Hepatic stellate cell (primary cell): ENCODE measurements around the gene DUSP19.
"Not testable (repeated sequence)": the region's sequence is repeated elsewhere in the genome, so short reads cannot be mapped to it uniquely, and the experiment has no call there.

ENCODE experiments used
- DNase-seq: peaks from one replicate; pipeline ENCODE4 v3.0.0; 2011; ENCODE audit warnings: low spot score

DUSP19 gene, protein sequence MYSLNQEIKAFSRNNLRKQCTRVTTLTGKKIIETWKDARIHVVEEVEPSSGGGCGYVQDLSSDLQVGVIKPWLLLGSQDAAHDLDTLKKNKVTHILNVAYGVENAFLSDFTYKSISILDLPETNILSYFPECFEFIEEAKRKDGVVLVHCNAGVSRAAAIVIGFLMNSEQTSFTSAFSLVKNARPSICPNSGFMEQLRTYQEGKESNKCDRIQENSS

DNA sequence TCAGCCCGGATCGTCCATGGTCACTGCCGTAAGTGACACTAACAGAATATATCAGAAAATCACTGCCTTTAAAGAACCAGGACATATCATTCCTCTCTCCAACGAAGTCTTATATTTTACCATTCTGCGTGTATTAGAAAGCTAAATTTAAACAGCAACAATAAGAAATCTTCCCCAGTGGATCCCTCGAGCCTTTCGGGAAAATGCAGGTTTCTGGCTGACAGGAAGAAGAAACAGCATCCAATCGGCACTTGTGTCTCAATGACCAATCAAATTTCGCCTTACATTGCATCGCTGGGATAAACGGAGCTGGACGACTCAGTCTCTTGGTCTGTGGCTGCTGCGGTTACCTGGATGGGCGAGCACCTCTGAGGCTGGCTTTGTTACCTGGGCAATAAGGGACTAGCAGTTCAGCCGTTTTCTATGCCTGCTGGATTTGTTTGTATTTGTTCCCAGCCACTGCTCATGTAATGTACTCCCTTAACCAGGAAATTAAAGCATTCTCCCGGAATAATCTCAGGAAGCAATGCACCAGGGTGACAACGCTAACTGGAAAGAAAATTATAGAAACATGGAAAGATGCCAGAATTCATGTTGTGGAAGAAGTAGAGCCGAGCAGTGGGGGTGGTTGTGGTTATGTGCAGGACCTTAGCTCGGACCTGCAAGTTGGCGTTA, at the start of gene DUSP19:
Gene DUSP19 (plus strand): TSS at position 284 of the 675 bp plus-strand sequence. CDS start 187 bp downstream, at position 471.
- DNase-seq: peak; percentile 90

GRCh38 chr2:183029219-183029618, 49.3 kb upstream of the DUSP19 start:
- no peak for DNase-seq

GRCh38 chr2:183031911-183032794, 46.4 kb upstream of the DUSP19 start:
- DNase-seq: no peak

DNA sequence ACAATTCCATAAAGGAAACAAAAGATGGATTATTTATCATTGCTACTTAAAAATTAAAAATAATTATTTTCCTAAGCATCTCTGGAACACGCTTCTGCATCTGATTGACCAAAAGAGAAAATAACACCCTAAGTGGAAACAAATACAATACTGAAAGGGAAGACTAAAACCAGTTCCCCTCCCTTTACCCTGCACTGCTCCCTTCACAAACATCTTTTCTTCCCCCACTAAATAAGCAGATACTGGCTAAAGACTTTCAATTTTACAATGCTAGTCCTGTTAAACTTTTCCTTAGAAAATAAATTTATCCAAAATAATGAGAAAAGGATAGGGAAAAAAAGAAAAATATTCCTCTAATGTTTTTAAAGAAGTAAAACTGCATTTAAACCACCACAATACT, 44.6 kb upstream of the DUSP19 start:
- no peak for DNase-seq

GRCh38 chr2:183034806-183035205, 43.7 kb upstream of the DUSP19 start:
- DNase-seq: peak; percentile 8

GRCh38 chr2:183035298-183035953, 43.1 kb upstream of the DUSP19 start:
- DNase-seq: peak; percentile 26

- no peak for DNase-seq
Measured at GRCh38 chr2:183035954-183036669, 42.4 kb upstream of the DUSP19 start.

- peak; percentile 29 for DNase-seq
Measured at GRCh38 chr2:183037074-183037552, 41.4 kb upstream of the DUSP19 start.

DNA sequence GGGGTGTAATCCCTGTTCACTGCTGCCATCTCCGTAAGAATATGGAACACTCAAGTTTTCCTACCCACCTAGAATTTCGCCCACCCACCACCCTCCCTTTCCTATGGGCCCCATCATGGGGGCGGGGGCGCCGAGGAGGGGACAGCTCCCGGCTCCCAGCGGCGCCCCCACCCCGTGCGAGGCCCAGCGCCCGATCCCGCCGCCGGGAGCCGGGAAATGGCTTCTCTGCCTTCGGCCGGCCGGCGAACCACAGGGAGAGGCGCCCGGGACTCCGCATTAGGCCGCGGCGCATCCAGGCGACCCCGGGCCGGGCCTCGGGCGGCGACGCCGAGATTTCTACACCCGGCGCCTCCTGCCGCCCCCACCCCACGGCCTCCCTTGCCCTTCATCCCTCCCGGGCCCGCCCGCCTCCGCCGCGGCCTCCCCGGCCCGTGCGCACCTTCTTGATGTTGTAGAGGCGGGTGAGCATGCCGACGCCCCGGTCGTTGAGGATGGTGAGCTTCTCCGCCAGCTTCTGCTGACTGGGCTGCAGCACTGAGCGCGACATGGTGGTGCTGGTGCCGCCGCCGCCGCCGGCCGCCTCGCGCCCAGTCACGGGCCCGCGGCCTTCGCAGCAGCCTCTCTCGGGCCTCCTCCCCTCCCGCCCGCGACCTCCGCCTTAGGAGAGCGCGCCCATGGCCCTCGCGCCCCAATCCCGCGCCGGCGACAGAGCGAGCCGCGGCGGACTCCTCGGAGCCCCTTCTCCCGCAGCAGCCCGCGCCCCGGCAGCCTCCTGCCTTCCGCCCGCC, 40.8 kb upstream of the DUSP19 start:
- peak; percentile 22 for DNase-seq

- DNase-seq: peak; percentile 81
Measured at GRCh38 chr2:183038341-183039300, 39.9 kb upstream of the DUSP19 start, which contains the start of gene NCKAP1. NCKAP1 (minus strand) TSS chr2:183038457; CDS start chr2:183038099, 358 bp downstream.

DNA sequence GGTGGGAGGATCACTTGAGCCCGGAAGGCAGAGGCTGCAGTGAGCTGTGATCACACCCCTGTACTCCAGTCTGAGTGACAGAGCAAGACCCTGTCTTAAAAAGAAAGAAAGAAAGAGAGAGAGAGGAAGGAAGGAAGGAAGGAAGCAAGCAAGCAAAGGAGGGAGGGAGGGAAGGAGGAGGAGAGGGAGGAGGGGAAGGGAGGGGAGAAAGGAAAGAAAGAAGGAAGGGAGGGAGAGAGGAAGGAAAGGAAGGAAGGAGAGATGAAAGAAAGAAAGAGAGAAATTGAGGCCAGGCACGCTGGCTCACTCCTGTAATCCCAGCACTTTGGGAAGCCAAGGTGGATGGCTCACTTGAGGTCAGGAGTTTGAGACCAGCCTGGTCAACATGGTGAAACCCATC, 37.9 kb upstream of the DUSP19 start:
- no peak for DNase-seq

GRCh38 chr2:183043580-183043979, 35.0 kb upstream of the DUSP19 start:
- not testable (repeated sequence) for DNase-seq

DNA sequence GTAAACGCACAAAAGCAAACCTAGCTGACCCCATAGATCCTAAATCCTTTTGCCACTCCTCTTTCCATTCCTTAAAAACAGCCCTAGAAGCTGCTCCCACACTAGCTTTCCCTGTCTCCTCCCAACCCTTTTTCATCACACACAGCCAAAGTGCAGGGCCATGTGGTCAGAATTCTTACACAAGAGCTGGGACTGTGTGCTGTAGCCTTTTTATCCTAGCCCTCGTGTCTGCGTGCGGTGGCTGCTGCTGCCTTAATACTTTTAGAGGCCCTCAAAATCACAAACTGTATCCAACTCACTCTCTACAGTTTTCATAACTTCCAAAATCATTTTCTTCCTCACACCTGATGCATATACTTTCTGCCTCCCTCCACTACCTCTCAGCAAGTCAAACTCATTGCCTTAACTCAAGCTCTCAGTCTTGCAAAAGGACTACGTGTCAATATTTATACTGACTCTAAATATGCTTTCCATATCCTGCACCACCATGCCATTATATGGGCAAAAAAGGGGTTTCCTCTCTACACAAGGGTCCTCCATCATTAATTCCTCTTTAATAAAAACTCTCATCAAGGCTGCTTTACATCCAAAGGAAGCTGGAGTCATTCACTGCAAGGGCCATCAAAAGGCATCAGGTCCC, 30.9 kb upstream of the DUSP19 start:
- not testable (repeated sequence) for DNase-seq

GRCh38 chr2:183049420-183049819, 29.1 kb upstream of the DUSP19 start:
- no peak for DNase-seq

GRCh38 chr2:183057333-183057985, 21.1 kb upstream of the DUSP19 start:
- DNase-seq: no peak

GRCh38 chr2:183059561-183059960, 19.0 kb upstream of the DUSP19 start:
- DNase-seq: peak; percentile 62

- DNase-seq: no peak
Measured at GRCh38 chr2:183060571-183061231, 17.8 kb upstream of the DUSP19 start.

- DNase-seq: peak; percentile 70
Measured at GRCh38 chr2:183063083-183063482, 15.5 kb upstream of the DUSP19 start.
